HL-60 (cell line): Measurements from ENCODE around the gene MYO5B.

ENCODE experiments used
- CTCF ChIP-seq: IDR thresholded peaks from one replicate; pipeline ENCODE4 v1.5.1; 2011; ENCODE audit warnings: low read length, control low read depth, inconsistent platforms; ENCODE audit not compliant: insufficient read depth
- REST ChIP-seq: IDR thresholded peaks from 2 replicates; pipeline ENCODE4 v1.6.1; 2012; ENCODE audit warnings: low read depth; ENCODE audit not compliant: insufficient replicate concordance

- TF ChIP-seq REST (no peak), CTCF (no peak)
Observed at GRCh38 chr18:50128506-50129271, 66.3 kb downstream of the MYO5B start.
